GM12891 (cell line): ENCODE data around the gene SLITRK3.

ENCODE experiments used
- DNase-seq: peaks from one replicate; pipeline ENCODE4 v3.0.0; 2011; ENCODE audit warnings: low spot score; ENCODE audit not compliant: insufficient read length
- FAIRE-seq: peaks from 2 replicates; lab custom pipeline; 2011; peaks lifted over from hg19 to GRCh38; lab: Jason Lieb, UNC
- PAX5 ChIP-seq: IDR thresholded peaks from 2 replicates; pipeline ENCODE4 v1.6.1; 2011; ENCODE audit warnings: low read length, moderate library complexity, mild to moderate bottlenecking; ENCODE audit not compliant: insufficient read depth, severe bottlenecking
- POLR2A ChIP-seq: IDR thresholded peaks from 2 replicates; pipeline ENCODE4 v1.6.1; 2011; ENCODE audit warnings: low read depth, low read length, control low read depth
- POLR2AphosphoS5 ChIP-seq: IDR thresholded peaks from 2 replicates; pipeline ENCODE4 v1.6.1; 2011; ENCODE audit warnings: low read depth, low read length, control low read depth
- POU2F2 ChIP-seq: IDR thresholded peaks from 2 replicates; pipeline ENCODE4 v1.6.1; 2011; ENCODE audit warnings: low read depth, mild to moderate bottlenecking, control low read depth, low read length, moderate library complexity
- SPI1 ChIP-seq: IDR thresholded peaks from 2 replicates; pipeline ENCODE4 v1.6.1; 2011; ENCODE audit warnings: low read depth, low read length, control low read depth
- TAF1 ChIP-seq: IDR thresholded peaks from 2 replicates; pipeline ENCODE4 v1.6.1; 2011; ENCODE audit warnings: low read depth, low read length, control low read depth

The SLITRK3 gene

GRCh38 chr3:165206454-165207266 is 10.5 kb upstream of the SLITRK3 start:
- DNase-seq (no peak), FAIRE-seq (peak; percentile 67)
- no peak for TF ChIP-seq SPI1

DNA sequence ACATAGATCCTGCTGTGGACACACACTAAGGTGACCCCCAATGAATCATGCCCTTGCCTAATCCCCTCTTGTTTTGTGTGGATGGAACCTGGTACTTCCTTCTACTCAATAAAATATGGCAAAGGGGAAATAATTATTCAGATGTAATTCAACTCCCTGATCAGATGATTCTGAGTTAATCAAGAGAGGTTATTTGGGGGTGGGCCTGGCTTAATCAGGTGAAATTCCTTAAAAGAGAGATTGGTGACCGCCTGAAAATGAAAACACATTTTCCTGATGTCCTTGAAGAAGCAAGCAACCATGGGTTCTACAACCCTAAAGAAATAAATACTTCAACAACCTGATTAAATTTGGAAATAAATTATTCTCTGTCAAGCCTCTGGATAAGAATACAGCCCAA is 8.3 kb upstream of the SLITRK3 start:
- TF ChIP-seq POLR2A (no peak), POU2F2 (no peak), TAF1 (no peak), PAX5 (no peak), SPI1 (no peak), POLR2AphosphoS5 (no peak)
- FAIRE-seq (no peak), DNase-seq (no peak)

DNA sequence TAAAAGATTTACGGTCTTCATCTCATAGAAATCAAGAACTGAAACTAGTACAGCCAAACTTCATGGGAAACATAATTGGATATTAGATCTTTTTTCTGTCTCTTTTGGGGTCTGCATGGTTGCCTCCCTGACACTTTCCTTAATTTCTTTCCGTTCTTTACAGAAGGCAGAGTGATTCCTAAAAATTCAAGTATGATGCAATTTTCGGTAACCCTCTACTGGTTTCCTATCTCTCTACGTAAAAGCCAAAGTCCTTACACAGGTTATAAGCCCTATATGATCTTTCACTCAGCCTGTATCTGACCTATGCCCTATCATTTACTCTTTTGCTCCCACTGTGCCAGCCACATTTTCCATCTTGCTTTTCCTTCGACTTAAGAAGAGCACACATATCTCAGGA is 6.8 kb upstream of the SLITRK3 start:
- TF ChIP-seq POU2F2 (no peak), TAF1 (no peak), SPI1 (no peak), POLR2AphosphoS5 (no peak), PAX5 (no peak), POLR2A (no peak)
- no peak for DNase-seq
- no peak for FAIRE-seq

DNA sequence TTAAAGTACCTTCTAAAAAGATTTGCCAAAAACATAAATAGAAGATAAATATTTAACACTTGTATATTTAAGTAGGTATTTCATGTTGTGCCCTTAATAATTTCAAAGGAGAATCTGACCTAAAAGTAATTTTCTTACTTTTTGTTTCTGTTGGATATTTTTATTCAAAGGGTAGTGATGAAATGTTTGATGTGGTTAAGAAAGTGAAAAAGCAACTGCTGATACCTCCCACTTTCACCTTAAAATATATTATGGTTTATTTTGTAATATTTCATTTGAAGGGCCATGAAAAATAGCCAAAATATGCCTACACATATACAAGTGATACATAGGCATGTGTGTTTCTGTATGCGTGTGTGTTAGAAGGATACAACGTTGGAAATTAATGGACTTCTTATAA is 5.8 kb upstream of the SLITRK3 start:
- FAIRE-seq (no peak), DNase-seq (no peak)
- TF ChIP-seq POU2F2 (no peak), SPI1 (no peak), PAX5 (no peak)

- no peak for DNase-seq
- FAIRE-seq = no peak
- TF ChIP-seq POU2F2 (no peak), TAF1 (no peak), POLR2AphosphoS5 (no peak)
Measured at GRCh38 chr3:165197481-165197800, 1.3 kb upstream of the SLITRK3 start.

DNA sequence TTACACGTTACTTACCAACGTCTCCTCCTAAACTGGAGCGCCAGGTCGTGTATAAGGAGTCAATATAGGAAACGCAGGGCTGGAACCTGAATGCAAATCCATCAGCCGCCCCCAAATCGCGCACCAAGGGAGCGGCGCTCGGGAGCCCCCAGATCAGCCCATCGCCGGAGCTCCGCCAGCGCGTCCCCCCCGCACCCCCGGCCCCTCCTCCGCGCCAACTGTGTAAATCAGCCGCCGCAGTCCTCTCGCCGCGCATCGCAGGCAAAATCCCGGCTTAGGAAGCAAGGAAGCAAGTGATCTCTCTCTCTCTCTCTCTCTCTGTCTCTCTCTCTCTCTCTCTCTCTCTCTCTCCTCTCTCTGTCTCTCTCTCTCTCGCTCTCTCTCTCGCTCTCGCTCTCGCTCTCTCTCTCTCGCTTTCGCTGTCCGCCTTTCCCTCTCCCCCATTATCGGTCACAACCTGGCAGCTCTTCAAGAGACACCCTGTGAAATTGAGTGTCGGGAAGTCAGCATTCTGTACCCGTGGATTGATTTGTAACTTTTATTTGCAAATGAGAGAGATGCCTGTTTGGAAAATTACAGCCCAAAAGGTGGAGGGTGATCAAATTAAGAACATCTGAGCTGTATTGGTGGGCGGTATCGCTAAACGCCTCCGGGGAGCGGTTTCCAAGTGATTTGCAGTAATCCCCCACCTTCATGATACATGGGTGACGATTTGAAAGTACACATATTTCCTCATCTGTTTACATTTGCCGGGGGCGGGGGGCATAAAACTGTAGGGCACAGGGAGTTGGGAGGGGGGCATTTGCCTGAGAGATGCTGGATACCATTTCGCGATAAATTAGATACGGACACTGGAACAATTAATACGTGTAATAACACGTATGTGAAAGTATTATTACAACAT is 645 bp upstream of the SLITRK3 start:
- no peak for DNase-seq
- peak; percentile 20 for FAIRE-seq
- no peak for TF ChIP-seq SPI1
- no peak for TF ChIP-seq POLR2A
- no peak for TF ChIP-seq TAF1
- no peak for TF ChIP-seq PAX5

GRCh38 chr3:165195241-165195639 is 944 bp downstream of the SLITRK3 start:
- DNase-seq = no peak

GRCh38 chr3:165194511-165195240 is 1.5 kb downstream of the SLITRK3 start:
- FAIRE-seq = no peak

More at GRCh38 chr3:165195241-165195639, 944 bp downstream of the SLITRK3 start:
- TF ChIP-seq PAX5 = no peak
- TF ChIP-seq POLR2AphosphoS5 = no peak
- TF ChIP-seq SPI1 = no peak
- no peak for TF ChIP-seq POLR2A
- no peak for TF ChIP-seq POU2F2
- no peak for TF ChIP-seq TAF1
- no peak for FAIRE-seq

GRCh38 chr3:165193366-165194254 is 2.6 kb downstream of the SLITRK3 start:
- no peak for FAIRE-seq
- no peak for TF ChIP-seq POLR2A
- no peak for TF ChIP-seq PAX5
- no peak for TF ChIP-seq SPI1
- TF ChIP-seq TAF1 = no peak
- no peak for TF ChIP-seq POU2F2
- no peak for TF ChIP-seq POLR2AphosphoS5
- DNase-seq = no peak

More at GRCh38 chr3:165194511-165195240, 1.5 kb downstream of the SLITRK3 start:
- TF ChIP-seq POLR2A = no peak
- TF ChIP-seq TAF1 = no peak
- no peak for TF ChIP-seq SPI1
- no peak for TF ChIP-seq PAX5
- no peak for TF ChIP-seq POLR2AphosphoS5
- TF ChIP-seq POU2F2 = no peak
- DNase-seq = no peak
